WERI-Rb-1 (cell line): ENCODE results near the gene AGBL5.

ENCODE experiments used
- DNase-seq: peaks from one replicate; pipeline ENCODE4 v3.0.0-alpha.2; 2020
- H3K27ac ChIP-seq: fragments of 250-450 bp; sonication (Bioruptor Pico); 2 replicates; pipeline ENCODE4 v1.5.1; 2020; ENCODE audit warnings: mild to moderate bottlenecking, moderate library complexity
- H3K27me3 ChIP-seq: fragments of 250-450 bp; sonication (Bioruptor Pico); 2 replicates; pipeline ENCODE4 v1.5.1; 2021; ENCODE audit warnings: mild to moderate bottlenecking, low read depth, moderate library complexity; ENCODE audit not compliant: insufficient read depth, severe bottlenecking
- H3K36me3 ChIP-seq: fragments of 250-450 bp; sonication (Bioruptor Pico); 2 replicates; pipeline ENCODE4 v1.5.1; 2020; ENCODE audit warnings: mild to moderate bottlenecking, moderate library complexity
- H3K4me3 ChIP-seq: 2 replicates; pipeline ENCODE4 v1.5.1; 2011; ENCODE audit warnings: low read depth, mild to moderate bottlenecking, control low read depth, low read length
- H3K9me3 ChIP-seq: fragments of 250-450 bp; sonication (Bioruptor Pico); 2 replicates; pipeline ENCODE4 v1.5.1; 2021; ENCODE audit warnings: mild to moderate bottlenecking, moderate library complexity; ENCODE audit not compliant: severe bottlenecking
- CTCF ChIP-seq: IDR thresholded peaks from 2 replicates; pipeline ENCODE4 v1.5.1; 2011; ENCODE audit warnings: low read depth, mild to moderate bottlenecking, control low read depth, inconsistent platforms, low read length

The AGBL5 gene

GRCh38 chr2:27091746-27092695 is 40.6 kb downstream of the AGBL5 start:
- Histone ChIP-seq H3K27me3 (no peaks in the 10 kb centered on the region), H3K36me3 (no peaks in the 10 kb centered on the region), H3K27ac (no peak overlapping the region), H3K9me3 (no peaks in the 10 kb centered on the region), H3K4me3 (no peak overlapping the region)
- 0 out of 2 replicates have a peak, but pooled peaks have one; percentile 10 for TF ChIP-seq CTCF
- DNase-seq = no peak

GRCh38 chr2:27092696-27093429 is 41.4 kb downstream of the AGBL5 start:
- H3K4me3 ChIP-seq = no peak overlapping the region
- no peaks in the 10 kb centered on the region for H3K36me3 ChIP-seq
- H3K27me3 ChIP-seq = no peaks in the 10 kb centered on the region
- DNase-seq = no peak
- no peak for TF ChIP-seq CTCF
- no peak overlapping the region for H3K27ac ChIP-seq
- no peaks in the 10 kb centered on the region for H3K9me3 ChIP-seq

- 0 out of 2 replicates have a peak, but pooled peaks have one; percentile 12 for TF ChIP-seq CTCF
- H3K36me3 ChIP-seq = no peaks in the 10 kb centered on the region
- DNase-seq = peak; percentile 67
- H3K27me3 ChIP-seq = no peaks in the 10 kb centered on the region
- no peaks in the 10 kb centered on the region for H3K9me3 ChIP-seq
- no peak overlapping the region for H3K4me3 ChIP-seq
- no peak overlapping the region for H3K27ac ChIP-seq
These were observed 42.2 kb downstream of the AGBL5 start for GRCh38 chr2:27093430-27094352.

GRCh38 chr2:27094353-27094984 is 43.0 kb downstream of the AGBL5 start:
- Histone ChIP-seq H3K4me3 (no peak overlapping the region), H3K27ac (no peak overlapping the region), H3K9me3 (no peaks in the 10 kb centered on the region), H3K36me3 (no peaks in the 10 kb centered on the region), H3K27me3 (no peaks in the 10 kb centered on the region)
- TF ChIP-seq CTCF = no peak
- no peak for DNase-seq

- Histone ChIP-seq H3K4me3 (no peak overlapping the region), H3K27ac (no peak overlapping the region), H3K36me3 (no peaks in the 10 kb centered on the region), H3K9me3 (no peaks in the 10 kb centered on the region), H3K27me3 (no peaks in the 10 kb centered on the region)
- no peak for DNase-seq
- TF ChIP-seq CTCF = no peak
These were observed 43.9 kb downstream of the AGBL5 start for GRCh38 chr2:27095427-27095744.
